Measurements from ENCODE around the gene PLA2G6.

Gene PLA2G6

DNA sequence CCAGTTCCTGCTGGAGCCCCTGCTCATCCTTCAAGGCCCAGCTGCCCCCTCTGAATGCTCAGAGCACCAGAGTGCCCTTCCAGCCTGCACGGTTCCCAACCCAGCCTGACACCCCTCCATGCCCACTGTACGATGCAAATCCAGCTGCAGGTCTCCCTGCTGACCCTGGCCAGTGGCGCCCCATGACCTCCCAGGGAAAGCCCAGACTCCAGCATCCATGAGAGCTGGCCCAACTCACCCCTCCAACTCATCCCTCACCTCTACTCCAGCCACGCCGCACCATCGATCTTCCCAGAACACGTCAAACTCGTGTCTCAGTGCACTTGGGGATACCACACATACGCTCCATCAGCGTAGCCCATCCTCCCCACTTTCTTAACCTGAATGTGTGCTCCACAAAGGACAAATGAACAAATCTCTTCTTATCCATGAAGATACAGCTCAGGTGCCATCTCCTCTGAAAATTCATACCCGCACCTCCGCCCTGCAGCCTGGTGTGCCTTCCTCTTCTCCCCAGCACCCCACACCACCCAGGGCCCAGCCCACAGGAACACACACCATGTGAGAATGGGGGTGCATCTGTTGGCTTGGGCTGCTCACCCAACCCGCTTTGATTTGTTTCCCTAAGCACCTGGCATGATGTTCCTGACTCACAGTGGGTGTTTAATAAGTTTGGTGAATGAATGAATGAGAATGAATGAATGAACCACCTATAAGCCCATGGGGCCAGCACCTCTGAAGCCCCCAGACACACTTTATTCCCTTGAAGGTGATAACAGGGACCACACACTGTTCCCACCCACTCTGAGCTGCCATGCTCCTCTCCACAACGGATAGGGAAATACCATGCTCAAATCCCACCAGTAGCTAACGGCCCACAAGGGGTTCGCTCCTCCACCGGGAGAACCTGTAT lies 6.2 kb downstream of the PLA2G6 start:
- no peak for TF ChIP-seq POLR2A (IDR thresholded peaks at IDR 0.05; ENCODE audit: low read depth, low read length)
- FAIRE-seq (no peak), DNase-seq (ENCODE audit: insufficient read length, low spot score) (no peak)

DNA sequence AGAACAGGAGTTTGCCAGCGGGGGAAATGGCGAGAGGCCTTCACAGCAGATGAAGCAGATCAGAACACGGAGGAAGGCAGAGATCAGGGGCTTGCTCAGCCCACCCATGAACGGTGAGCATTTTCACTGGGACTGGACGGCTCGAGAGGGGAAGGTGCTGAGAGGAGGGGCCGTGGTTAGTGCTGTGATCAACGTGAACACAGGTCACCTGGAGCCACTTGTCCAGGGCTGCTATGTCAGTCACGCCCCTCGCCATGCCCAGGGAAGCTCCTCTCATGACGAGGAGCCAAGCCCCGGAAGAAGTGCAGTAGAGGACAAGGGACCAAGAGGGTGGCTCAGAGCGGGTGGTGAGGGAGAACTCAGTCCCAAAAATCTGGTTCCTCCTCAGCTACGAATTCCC lies 7.0 kb downstream of the PLA2G6 start:
- FAIRE-seq (no peak), DNase-seq (ENCODE audit: insufficient read length, low spot score) (no peak)
- TF ChIP-seq POLR2A (IDR thresholded peaks at IDR 0.05; ENCODE audit: low read depth, low read length): no peak

DNA sequence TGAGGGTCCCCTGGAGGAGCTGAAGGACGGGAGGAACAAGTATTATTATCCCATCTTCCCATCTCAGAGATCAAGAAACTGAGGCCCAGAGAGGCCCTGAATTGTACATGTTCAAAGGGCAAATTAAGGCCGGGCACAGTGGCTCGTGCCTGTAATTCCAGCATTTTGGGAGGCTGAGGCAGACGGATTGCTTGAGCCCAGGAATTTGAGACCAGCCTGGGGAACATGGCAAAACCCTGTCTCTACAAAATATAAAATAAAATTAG lies 8.1 kb downstream of the PLA2G6 start:
- TF ChIP-seq POLR2A (IDR thresholded peaks at IDR 0.05; ENCODE audit: low read depth, low read length): no peak
- DNase-seq (ENCODE audit: insufficient read length, low spot score) (no peak), FAIRE-seq (no peak)

GRCh38 chr22:38172832-38173640 lies 8.6 kb downstream of the PLA2G6 start:
- DNase-seq (ENCODE audit: insufficient read length, low spot score) (no peak), FAIRE-seq (no peak)
- TF ChIP-seq POLR2A (IDR thresholded peaks at IDR 0.05; ENCODE audit: low read depth, low read length): no peak

GRCh38 chr22:38171927-38172831 lies 9.5 kb downstream of the PLA2G6 start:
- FAIRE-seq: no peak
- DNase-seq (ENCODE audit: insufficient read length, low spot score): no peak
- TF ChIP-seq POLR2A (IDR thresholded peaks at IDR 0.05; ENCODE audit: low read depth, low read length): no peak

DNA sequence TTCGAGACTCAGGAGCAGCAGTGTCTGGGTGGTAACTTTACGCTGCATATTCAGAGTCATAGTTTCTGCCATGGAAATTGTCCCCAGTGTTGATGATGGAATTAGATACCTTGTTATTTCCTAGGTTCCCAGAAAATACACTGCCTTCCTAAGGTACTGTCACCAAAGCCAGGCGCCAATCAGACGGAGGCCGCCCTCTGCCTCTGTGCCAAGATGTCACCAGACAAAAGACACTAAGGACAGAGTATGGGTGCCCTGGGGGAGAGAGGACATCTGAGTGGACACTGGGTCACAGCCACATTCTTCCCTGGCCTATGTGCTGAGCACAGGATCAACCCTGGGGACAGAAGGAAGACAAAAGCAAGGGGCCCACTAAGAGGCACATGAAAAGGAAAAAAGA lies 11.2 kb downstream of the PLA2G6 start:
- FAIRE-seq: no peak
- TF ChIP-seq POLR2A (IDR thresholded peaks at IDR 0.05; ENCODE audit: low read depth, low read length): no peak
- DNase-seq (ENCODE audit: insufficient read length, low spot score): no peak

DNA sequence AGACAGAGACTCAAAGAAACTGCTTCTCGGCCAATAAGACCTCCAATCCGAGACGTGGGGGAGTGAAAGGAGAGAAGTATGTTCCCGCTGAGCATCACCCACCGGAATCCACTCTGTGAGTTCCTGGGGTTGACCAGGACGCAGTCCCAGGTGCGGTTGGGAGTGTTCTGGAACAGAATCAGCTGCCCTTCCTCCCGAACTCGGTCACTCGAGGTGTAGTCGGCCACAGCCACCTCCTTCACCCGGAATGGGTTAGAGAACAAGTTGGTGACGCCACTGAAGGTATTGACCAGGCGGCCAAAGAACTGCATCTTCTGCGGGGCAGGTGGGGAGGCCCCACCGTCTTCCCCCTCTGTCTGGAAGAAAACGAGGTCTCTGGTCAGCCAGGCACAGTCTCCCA lies 12.5 kb downstream of the PLA2G6 start:
- no peak for TF ChIP-seq POLR2A (IDR thresholded peaks at IDR 0.05; ENCODE audit: low read depth, low read length)
- no peak for DNase-seq (ENCODE audit: insufficient read length, low spot score)
- no peak for FAIRE-seq

- no peak for TF ChIP-seq POLR2A (IDR thresholded peaks at IDR 0.05; ENCODE audit: low read depth, low read length)
- FAIRE-seq: no peak
- no peak for DNase-seq (ENCODE audit: insufficient read length, low spot score)
Measured at GRCh38 chr22:38167988-38168407, 13.6 kb downstream of the PLA2G6 start.

GRCh38 chr22:38165922-38166593 lies 15.6 kb downstream of the PLA2G6 start:
- no peak for TF ChIP-seq POLR2A (IDR thresholded peaks at IDR 0.05; ENCODE audit: low read depth, low read length)
- FAIRE-seq (no peak), DNase-seq (ENCODE audit: insufficient read length, low spot score) (no peak)

DNA sequence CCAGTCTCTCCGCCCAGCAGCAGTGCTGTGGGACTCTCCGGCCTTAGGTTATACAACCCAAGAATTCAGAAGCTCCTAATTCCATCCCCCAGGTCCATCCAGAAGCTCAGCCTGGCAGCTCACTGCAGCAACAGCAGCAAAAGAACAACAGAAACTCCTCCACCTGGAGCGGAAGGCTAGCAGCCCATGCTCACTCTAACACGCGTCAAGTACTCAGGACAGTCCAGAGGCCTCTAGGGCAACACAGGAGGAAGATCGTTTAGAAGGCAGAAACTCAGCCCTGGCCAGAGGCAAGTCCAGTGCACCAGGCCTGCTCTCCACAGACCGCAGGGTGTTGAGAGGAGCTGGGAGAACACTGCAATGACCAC lies 17.1 kb downstream of the PLA2G6 start:
- no peak for FAIRE-seq
- no peak for TF ChIP-seq POLR2A (IDR thresholded peaks at IDR 0.05; ENCODE audit: low read depth, low read length)
- no peak for DNase-seq (ENCODE audit: insufficient read length, low spot score)

- no peak for TF ChIP-seq POLR2A (IDR thresholded peaks at IDR 0.05; ENCODE audit: low read depth, low read length)
- no peak for FAIRE-seq
- no peak for DNase-seq (ENCODE audit: insufficient read length, low spot score)
Measured at GRCh38 chr22:38163844-38164550, 17.6 kb downstream of the PLA2G6 start.

- FAIRE-seq (no peak), DNase-seq (ENCODE audit: insufficient read length, low spot score) (no peak)
- TF ChIP-seq POLR2A (IDR thresholded peaks at IDR 0.05; ENCODE audit: low read depth, low read length): no peak
Measured at GRCh38 chr22:38162881-38163843, 18.5 kb downstream of the PLA2G6 start.
